NOMO-1 treated with DMSO at 0.1 percent for 48 hours (cell line): Measurements from ENCODE around the gene ADPRS.

ENCODE experiments used
- DNase-seq: peaks from one replicate; lab custom pipeline; 2025; ENCODE audit not compliant: unreplicated experiment; lab: John Stamatoyannopoulos, UW

Gene ADPRS

DNA sequence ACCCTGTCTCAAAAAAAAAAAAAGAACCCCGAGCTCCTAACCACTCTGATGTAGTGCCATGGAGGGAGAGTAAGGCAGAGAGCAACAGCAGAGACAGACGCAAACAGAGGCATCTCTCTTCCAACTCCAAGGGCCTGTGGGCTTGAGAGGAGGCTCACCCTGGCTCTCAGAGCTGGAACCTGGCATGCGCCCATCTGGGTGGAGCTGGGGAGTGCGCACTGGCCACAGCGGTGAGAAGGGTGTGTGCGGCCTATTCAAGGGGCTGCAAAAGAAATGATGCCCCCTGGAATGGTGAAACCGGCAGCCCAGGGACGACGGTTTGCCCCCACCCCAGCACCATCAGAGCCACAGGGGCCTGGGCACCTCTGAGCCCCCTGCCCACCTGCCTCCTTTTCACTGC lies 18.7 kb downstream of the ADPRS start:
- DNase-seq, result no peak

DNA sequence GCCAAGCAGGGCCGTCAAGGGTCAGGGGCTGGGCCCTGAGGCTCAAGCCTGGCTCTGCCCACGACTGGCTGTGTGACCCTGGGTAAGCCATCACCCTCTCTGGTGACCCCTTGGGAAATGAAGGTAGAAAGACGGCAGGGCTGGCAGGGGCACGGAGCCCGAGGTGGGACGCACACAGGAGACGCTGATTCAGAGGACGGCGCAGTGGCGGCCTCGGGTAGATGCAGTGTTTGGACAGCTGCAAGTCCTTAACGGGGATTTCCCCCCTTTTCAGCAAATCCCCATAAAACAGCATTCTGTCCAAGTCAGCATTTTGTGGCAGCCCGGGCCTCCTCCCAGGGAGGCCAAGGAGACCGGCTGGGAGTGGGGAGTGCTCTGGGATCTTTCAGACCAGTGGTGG lies 19.6 kb downstream of the ADPRS start:
- no peak for DNase-seq

DNA sequence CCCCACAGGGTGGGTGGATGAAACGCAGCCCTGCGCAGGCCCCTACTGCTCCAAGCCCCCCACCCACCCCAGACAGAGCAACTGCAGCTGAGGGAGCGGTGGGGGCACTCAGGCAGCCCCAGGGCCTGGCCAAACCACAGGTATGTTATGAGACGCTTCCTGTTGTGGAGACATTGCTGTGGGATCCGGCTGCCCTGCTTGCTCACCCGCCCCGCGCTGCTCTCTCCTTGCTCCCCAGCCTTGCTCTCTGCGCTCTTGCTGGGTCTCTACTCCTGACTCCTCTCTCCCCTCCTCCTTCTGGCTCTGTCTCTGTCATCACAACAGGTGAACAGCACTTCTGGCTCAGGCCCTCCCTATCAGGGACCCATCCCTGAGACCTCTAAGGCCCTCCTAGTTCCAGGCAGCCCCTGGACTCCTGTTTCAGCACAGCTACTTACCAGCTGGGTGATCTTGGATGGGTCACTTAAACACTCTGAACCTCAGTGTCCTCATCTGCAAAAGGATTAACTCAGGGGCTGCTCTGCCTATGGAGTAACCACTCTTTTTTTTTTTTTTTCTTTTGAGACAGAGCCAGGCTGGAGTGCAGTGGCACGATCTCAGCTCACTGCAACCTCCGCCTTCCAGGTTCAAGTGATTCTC lies 20.5 kb downstream of the ADPRS start:
- DNase-seq, result no peak

DNA sequence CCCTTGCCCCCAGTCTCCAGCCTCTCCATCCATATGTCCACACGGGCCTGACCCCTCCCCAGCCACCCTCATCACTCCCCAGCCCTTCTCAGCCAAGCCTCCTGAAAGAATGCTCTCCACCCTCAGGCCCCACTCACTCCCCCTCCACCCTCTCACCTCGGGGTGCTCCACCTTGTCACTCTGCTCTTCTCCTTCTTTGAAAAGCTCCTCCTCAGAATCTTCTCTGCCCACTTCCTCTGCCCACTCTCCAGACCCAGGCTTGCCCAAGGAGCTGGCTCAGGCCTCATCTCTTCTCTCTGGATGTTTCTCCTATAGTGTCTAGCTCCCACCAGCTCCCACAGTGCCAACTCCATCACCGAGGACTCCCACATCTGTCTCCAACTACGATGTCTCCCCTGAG lies 22.5 kb downstream of the ADPRS start:
- DNase-seq, result no peak

DNA sequence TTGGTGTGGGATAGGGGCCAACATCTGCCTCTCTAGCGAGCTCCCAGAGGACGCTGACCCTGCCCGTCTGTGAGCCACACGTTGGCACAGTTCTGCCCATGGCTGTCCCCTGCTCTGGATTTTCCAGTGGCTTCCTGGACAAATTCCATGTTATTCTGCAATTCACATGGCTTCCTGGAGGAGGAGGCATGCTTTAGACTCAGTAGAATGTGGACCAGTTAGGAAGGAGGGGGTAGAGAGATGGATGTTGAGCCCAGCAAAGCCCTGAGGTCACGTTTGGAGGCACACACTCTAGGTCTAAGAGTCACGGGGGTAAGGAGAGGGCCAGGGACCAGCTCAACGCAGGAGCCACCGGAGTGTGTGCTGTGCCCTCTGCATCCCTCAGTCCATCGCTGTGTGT lies 24.1 kb downstream of the ADPRS start:
- DNase-seq, result no peak

DNA sequence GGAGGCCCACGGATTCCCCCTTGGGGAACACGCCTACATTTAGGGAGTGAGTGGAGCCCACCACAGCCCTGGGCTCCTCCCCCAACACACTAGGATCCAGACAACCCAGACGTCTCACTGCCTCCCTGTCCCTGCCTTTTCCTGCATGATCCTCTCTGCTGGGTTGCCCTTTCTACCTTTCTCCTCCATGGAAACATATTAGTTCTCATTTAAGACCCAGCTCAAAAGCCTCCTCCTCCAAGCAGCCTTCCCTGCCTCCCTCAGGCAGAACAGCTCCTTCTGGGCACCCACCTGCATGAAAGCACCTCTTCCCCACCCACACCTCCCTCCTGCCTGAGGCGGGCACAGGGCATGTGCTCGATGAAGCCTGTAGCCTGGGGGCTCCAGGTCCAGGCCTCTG lies 25.7 kb downstream of the ADPRS start:
- no peak for DNase-seq

DNA sequence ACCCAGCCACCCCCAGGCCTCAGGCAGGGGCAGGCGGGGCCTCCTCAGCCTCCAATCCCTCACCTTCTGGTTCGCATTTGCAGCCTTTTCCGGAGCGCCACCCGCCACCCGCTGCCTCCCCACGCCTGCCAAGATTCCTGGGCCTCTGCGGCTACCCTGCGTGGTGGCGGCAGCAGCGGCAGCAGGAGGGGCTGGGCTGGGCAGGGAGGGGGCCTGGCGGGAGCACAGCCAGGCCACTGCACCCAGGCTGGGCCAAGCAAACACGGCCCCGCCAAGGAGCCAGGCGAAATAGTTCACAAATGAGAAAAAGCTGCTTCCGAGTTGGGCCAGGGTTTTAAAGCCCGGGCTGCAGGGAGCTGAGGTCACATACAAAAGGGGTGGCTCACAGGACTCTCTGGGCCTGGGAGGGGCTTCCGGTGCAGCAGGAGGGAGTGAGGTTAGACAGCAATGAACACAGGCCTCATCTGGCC lies 26.5 kb downstream of the ADPRS start:
- DNase-seq, result no peak

DNA sequence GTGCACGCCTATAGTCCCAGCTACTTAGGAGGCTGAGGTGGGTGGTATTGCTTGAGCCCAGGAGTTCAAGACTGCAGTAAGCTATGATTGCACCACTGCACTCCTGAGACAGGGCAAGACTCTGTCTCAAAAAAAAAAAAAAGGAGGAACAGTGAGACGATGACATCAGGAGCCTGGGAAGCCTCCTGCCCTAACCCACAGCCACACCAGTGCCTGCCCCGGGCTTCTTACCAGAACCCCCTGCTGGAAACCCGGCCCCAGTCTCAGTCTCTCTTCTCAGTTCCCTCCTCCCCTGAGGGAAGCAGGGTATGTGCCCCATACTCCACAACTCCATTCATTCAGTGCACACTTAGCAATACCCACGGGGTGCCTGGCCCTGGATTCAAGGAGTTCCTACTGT lies 27.2 kb downstream of the ADPRS start:
- DNase-seq, result peak; percentile 16

DNA sequence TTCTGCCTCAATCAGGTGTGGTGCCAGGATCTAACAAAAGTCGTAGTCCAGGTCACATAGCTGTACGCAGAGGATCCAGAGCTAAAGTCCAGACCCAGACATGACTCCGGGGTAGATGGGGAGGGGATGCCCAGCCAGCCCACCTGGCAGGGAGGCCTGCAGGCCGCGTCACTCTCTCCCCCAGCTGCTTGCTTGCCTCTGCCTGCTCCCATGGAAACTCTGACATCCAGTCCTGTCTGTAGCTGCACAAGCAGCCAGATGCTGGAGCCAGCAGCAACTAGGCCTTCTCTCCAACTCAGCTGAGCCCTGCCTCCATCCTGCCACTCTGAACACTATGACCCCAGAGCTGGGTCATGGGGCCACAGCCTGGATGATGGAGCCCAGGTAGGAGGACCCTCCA lies 28.2 kb downstream of the ADPRS start:
- no peak for DNase-seq

DNA sequence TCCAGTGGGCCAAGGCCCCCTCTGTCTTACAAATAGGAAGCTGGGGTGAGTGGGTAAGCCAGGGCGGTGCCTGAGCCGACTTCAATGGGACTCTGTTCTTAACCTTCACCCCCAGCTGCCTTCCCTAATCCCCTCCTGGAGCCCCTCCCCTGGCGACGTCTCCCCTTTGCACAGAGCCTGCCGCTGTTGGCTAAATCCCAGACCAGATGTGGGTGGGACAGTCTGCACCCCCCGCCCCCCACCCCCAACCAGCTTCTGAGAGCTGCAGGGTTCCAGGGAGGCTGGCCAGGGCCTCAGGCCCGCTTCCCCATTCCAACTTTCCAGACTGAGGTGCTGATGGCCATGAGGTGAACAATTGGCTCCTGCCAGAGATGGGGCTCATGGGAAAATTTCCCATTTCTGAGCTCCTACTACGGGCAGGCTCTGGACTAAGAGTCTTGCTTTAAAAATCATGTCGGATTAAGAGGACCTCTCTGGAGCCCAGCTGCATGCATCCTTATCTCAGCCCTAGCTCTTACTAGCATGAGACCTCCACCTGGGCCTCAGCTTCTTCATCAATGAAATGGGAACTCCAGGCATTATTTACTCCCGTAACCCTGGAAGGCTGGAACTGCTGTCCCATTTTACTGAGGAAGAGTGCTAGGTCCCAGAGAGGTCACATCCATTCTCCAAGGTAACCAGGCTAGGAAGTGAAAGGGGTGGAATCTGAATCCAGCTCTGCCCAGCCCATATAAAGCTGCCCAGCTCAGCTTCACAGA lies 29.9 kb downstream of the ADPRS start:
- no peak for DNase-seq

DNA sequence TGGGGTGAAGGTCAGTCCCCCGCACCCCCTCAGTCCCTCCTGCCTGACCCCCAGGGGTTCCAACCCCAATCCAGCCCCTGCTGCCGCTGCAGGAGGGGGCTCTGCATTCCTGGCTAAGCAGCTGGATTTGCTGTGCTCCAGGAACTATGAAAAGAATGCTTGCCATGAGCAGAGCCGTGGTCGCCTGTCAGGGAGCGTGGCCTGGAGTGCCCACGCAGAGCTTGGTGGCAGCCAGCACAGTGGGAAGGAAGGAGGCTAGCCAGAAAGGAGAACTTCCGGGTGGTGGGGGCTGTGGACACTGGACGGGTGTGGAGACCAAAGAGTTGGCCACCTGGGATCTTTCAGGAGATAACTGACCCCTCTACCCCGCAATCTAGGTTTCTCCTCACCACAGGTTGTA lies 30.8 kb downstream of the ADPRS start:
- no peak for DNase-seq

DNA sequence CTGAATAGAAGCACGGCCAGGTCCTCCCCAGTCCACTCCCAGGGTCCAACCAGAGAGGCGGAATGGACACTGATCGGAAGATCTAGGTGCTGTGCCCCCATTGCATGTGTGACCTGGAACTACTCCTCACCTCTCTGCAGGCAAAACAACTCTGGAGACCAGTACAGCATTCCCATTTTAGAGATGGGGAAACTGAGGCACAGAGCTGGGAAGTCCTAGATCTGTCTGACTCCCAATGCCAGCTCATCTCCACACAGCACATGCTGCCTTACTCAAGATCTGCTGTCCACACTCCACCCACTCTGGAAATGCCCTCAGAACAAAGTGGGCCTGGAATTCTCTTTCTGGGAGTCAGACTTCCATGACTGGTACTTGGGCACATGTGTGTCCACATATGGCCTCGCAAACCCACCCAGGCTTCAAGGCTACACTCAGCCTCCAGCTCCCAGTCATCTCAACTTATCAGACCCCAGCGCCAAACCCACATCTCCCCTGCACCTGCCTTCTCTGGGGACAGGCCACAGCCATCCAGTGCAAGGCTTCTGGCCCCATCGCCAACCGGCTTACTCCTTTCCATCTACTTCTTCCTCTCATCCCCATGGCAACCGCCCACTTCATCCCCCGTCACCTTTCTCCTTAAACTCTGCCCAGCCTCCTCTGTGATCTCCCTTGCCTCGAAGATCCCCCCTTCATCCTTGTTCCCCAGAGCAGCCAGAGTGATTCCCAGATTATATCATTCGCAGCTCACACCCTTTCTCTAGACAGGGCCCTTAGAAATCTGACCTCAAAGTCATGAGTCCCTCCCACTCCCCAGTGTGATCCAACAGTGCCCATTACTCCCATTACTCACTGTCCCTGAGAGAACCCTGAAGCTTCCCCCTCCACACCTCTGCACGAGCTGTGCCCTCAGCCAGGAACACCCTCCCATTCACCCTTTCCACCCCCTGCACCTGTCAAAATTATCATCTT lies 33.7 kb downstream of the ADPRS start:
- DNase-seq, result no peak

DNA sequence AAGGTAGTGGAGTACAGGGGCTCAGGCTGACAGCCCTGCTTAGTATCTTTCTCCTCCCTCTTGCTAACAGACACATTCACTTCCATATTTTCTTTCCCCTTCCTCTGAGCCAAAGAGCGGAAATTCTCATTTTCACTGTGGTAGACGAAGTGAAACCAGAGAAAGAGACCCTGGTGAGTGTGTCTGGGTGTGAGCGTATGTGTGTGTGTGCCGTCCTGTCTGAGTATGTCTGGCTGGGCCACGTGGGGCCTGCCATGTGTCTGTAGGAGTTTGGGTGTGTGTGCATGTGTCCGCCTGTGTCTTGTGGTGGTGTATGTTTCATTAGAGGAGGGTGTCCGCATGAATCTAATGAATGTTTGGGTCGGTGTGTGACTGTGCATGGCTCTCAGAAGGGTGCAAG lies 34.7 kb downstream of the ADPRS start:
- DNase-seq, result peak; percentile 84

DNA sequence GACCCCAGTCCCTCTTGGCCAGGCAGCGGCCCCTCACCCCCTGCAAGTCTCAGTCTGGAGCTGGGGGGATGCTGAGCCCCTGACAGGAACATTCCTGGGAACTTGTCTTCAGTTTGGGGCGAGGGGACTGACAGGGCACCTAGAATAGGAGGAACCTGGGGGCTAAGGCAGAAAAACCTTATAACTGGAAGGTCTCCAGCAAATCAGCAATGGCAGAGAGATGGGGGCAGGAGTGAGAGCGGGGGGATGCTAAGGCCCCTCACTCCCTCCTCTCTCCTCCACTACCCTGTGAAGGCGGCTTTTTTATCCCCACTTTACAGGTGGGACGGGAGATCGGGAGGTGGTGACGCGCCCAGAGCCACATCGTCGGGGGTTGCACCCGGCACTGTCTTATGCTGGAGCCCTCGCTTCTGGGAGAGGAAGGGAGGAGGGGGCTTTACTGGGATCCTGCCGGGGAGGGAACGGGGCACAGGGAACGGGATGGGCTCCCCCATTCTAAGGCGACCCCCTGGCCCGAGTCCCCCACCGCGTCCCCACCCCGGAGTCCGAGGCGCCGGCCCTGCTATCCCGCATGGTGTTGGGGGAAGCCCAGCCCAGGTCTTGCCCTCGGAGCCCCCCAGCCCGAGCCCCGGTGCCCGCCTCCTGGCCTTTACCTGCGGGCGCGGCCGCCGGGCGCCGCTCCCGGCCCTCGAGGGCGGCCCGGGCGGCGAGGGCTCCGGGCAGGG lies 35.9 kb downstream of the ADPRS start:
- no peak for DNase-seq

DNA sequence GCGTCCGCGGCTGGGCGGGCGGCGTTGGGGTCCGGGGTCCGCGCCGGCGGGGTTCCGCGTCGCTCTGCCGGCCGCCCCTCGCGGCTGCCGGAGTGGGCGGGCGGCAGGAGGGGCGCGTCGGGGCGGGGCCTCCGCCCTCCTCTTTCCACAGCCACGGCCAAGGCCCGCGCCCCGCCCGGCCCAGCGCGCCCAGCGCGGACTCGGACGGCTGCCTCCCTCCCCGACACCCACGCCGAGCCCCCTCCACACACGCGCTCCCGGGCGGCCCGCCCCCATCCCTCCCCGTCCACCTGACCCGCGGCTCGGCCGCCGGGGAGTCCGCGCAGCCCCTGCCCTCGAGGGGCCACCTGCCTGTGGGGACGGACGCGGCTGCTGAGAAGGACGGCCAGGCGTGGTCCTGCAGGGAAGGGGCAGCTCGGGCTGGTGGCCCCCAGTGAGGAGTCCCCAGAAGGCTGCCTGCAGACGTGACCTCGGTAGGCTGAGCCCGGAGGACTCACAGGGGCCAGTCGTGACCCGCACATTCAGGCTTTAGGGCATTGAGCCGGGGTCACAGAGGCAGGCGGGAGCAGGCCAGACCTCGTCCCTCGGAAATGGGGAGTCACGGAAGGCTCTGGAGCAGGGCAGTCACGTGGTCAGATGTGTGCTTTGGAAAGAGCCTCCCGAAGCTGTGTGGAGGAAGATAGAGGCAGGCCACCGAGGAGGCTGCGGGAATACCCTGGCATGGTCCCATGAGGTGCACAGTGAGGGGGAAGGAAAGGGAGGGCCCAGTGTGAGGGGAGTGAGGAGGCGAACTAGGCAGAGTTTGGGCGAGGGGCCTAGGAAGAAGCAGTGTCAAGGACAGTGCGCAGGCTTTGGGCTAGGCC lies 36.7 kb downstream of the ADPRS start, which contains the start of gene COL8A2:
COL8A2 (minus strand) TSS at position 94 of the 863 bp plus-strand sequence. CDS start 24,980 bp downstream, outside the sequence.
- DNase-seq, result no peak

DNA sequence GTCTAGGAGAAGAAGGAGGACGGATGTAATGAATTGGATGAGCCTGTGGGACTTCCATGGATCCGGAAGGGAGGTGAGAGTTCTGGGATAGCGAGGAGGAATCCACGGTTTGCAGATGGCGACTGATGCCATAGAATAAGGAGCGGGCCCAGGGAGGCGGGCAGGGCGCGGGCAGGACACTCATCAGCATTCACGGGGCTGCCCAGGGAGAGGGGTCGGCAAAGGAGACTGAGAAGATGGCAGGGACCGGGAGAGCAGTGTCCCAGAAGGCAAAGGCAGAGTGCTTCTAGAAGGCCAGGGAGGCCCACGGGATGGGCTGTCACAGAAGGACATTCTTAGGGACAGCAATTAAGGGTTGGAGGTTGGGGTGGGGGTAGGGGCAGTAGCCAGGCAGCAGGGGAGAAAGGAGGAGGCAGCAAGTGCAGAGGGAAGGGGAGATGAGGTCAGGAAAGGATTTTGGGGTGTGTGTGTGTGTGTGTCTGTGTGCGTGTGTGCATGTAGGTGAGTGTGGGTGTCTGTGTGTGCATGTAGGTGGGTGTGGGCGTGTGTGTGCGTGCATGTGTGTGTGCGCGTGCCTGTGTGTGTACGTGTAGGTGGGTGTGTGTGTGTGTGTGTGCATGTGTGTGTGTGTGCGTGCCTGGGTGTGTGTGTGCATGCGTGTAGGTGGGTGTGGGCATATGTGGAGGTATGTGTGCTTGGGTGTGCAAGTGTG lies 37.5 kb downstream of the ADPRS start:
- DNase-seq, result no peak

DNA sequence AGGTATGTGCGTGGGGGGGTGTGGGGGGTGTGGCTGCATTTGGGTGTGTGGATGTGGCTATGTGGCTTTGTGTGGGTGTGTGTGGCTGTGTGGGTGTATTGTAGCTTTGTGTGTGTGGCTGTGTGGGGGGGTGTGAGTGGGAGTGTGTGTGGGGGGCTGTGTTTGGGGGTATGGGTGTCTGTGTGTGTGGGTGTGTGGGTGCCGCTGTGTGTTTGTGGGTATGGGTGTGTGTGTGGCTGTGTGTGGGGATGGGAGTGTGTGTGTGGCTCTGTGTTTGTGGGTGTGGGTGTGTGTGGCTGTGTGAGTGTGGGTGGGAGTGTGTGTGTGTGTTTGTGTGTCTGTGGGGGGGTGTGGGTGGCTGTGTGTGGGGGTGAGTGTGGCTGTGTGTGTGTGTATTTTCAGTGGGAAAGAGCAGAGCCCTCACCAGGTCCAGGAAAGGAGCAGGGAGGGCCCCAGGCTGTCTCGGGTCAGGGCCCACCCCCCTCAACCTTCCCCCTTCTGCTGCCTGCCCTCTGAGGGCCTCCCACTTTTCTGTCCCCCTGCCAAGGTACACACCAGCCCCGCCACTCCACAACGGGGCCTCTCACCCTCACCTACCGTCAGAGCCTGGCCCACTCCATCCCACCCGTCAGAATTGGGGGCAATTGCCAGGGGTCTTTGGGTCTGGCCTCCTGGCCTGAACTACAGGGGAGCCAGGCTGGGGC lies 38.3 kb downstream of the ADPRS start:
- no peak for DNase-seq

DNA sequence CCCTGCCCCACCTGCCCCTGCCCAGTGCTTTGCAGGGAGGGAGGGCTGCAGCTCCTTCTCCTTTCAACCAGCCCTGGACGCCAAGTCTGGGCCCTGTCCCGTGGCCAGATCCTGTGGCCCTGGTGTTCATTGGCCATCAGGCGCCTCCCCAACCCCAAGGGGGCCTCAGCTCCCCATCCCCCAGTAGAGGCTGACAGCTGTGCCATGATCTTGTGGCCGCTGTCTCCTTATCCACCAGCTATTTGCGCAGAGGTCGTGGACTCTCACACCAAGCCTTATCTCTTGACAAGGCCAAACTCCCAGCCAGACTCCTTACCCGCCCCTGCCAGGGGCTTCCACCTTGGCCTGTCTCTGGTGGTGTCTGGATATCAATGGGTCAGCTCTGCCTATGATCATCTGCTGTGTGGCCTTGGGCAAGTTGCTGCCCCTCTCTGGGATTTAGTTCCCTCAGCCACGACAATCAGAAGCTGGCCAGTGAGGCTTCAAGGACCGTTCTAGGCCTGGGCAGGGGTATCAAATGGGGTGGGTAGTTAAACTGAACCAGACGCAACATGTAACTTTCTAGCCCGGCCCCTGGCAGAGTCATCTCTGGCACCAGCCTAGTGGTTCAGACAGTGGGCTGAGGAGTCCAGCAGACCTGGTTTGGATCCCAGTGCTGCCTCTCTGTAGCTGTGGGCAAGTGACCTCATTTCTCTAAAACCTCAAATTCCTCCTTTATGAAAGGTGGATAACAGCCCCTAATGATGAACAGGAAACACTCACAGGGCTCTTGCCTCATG lies 39.6 kb downstream of the ADPRS start:
- DNase-seq, result peak; percentile 41
